ENCODE measurements around the gene DCAF8L1. TPM values are rescaled to one million over a fixed set of nuclear protein-coding genes. Genes with fewer than 3 reads are reported as not detected.

DCAF8L1 gene
- total RNA-seq, result not detected in 2 replicates

GRCh38 chrX:27981349-27981748, at the start of gene DCAF8L1:
DCAF8L1 (minus strand) TSS chrX:27981449; CDS start chrX:27981334, 115 bp downstream.

Other genes with a start within 250 kb of the DCAF8L1 start
- not detected in 2 replicates for gene MAGEB10, start 173.5 kb downstream of the DCAF8L1 start, total RNA-seq